Activated naive CD8-positive, alpha-beta T cell treated with anti-CD3 and anti-CD28 coated beads, Interleukin-2, amount 50 U/mL, for 24 hours (primary cell): ENCODE measurements around the gene IL1RL2.

Experiments
- ATAC-seq: fragments of 150-1000 bp; cut with Tn5 transposase; one replicate; pipeline ENCODE4 v1.10.0; 2021
- DNase-seq: peaks from one replicate; pipeline ENCODE4 v3.0.0; 2021
- H3K27ac Mint-ChIP-seq: one replicate; pipeline ENCODE4 v1.8.0; 2021; ENCODE audit warnings: mild to moderate bottlenecking, mixed read lengths
- H3K27me3 Mint-ChIP-seq: one replicate; pipeline ENCODE4 v1.8.0; 2021; ENCODE audit warnings: mixed read lengths
- H3K36me3 Mint-ChIP-seq: one replicate; pipeline ENCODE4 v1.8.0; 2021; ENCODE audit warnings: low read depth, mixed read lengths
- H3K4me1 Mint-ChIP-seq: one replicate; pipeline ENCODE4 v1.8.0; 2021; ENCODE audit warnings: mixed read lengths
- H3K4me3 Mint-ChIP-seq: one replicate; pipeline ENCODE4 v1.8.0; 2021; ENCODE audit warnings: mild to moderate bottlenecking, moderate library complexity, mixed read lengths
- H3K9me3 Mint-ChIP-seq: one replicate; pipeline ENCODE4 v1.8.0; 2021; ENCODE audit warnings: mixed read lengths

IL1RL2 gene

GRCh38 chr2:102179061-102179460, 7.8 kb upstream of the IL1RL2 start:
- H3K27me3 Mint-ChIP-seq: peaks cover 16% of the 10 kb centered on the region

GRCh38 chr2:102179788-102180686, 6.8 kb upstream of the IL1RL2 start:
- Mint-ChIP-seq H3K27ac (no peak overlapping the region), H3K4me1 (no peaks in the 10 kb centered on the region)
- ATAC-seq: no peak

More at GRCh38 chr2:102179061-102179460, 7.8 kb upstream of the IL1RL2 start:
- Mint-ChIP-seq H3K27ac (no peak overlapping the region), H3K9me3 (no peaks in the 10 kb centered on the region), H3K36me3 (no peaks in the 10 kb centered on the region), H3K4me1 (no peaks in the 10 kb centered on the region), H3K4me3 (no peak overlapping the region)
- ATAC-seq: no peak
- no peak for DNase-seq

GRCh38 chr2:102180687-102180999, 6.2 kb upstream of the IL1RL2 start:
- H3K27me3 Mint-ChIP-seq: peaks cover 17% of the 10 kb centered on the region
- H3K36me3 Mint-ChIP-seq: no peaks in the 10 kb centered on the region
- peaks cover 4% of the 10 kb centered on the region for H3K4me1 Mint-ChIP-seq
- no peaks in the 10 kb centered on the region for H3K9me3 Mint-ChIP-seq
- ATAC-seq (no peak), DNase-seq (no peak)
- no peak overlapping the region for H3K27ac Mint-ChIP-seq
- no peak overlapping the region for H3K4me3 Mint-ChIP-seq

More at GRCh38 chr2:102179788-102180686, 6.8 kb upstream of the IL1RL2 start:
- Mint-ChIP-seq H3K36me3 (no peaks in the 10 kb centered on the region), H3K27me3 (peaks cover 17% of the 10 kb centered on the region), H3K9me3 (no peaks in the 10 kb centered on the region), H3K4me3 (no peak overlapping the region)
- DNase-seq: no peak

- DNase-seq: no peak
- Mint-ChIP-seq H3K4me1 (peaks cover 10% of the 10 kb centered on the region), H3K27ac (no peak overlapping the region), H3K4me3 (no peak overlapping the region), H3K27me3 (peaks cover 21% of the 10 kb centered on the region), H3K36me3 (no peaks in the 10 kb centered on the region), H3K9me3 (no peaks in the 10 kb centered on the region)
- ATAC-seq: no peak
Observed at GRCh38 chr2:102181376-102181775, 5.4 kb upstream of the IL1RL2 start.

- H3K9me3 Mint-ChIP-seq: no peaks in the 10 kb centered on the region
- H3K4me1 Mint-ChIP-seq: peaks cover 15% of the 10 kb centered on the region
- no peak overlapping the region for H3K4me3 Mint-ChIP-seq
- H3K27ac Mint-ChIP-seq: no peak overlapping the region
- peaks cover 26% of the 10 kb centered on the region for H3K27me3 Mint-ChIP-seq
- H3K36me3 Mint-ChIP-seq: no peaks in the 10 kb centered on the region
- ATAC-seq (no peak), DNase-seq (no peak)
Observed at GRCh38 chr2:102181919-102182635, 4.7 kb upstream of the IL1RL2 start.

GRCh38 chr2:102184018-102184417, 2.8 kb upstream of the IL1RL2 start:
- peaks cover 3% of the 10 kb centered on the region for H3K36me3 Mint-ChIP-seq
- H3K4me1 Mint-ChIP-seq: peaks cover 23% of the 10 kb centered on the region
- no peak for DNase-seq
- peaks cover 7% of the 10 kb centered on the region for H3K9me3 Mint-ChIP-seq
- H3K27me3 Mint-ChIP-seq: peaks cover 37% of the 10 kb centered on the region
- no peak overlapping the region for H3K27ac Mint-ChIP-seq
- no peak overlapping the region for H3K4me3 Mint-ChIP-seq
- ATAC-seq: no peak

GRCh38 chr2:102184568-102184967, 2.3 kb upstream of the IL1RL2 start:
- DNase-seq (no peak), ATAC-seq (no peak)
- no peak overlapping the region for H3K27ac Mint-ChIP-seq
- peaks cover 23% of the 10 kb centered on the region for H3K4me1 Mint-ChIP-seq
- peaks cover 37% of the 10 kb centered on the region for H3K27me3 Mint-ChIP-seq
- peaks cover 7% of the 10 kb centered on the region for H3K9me3 Mint-ChIP-seq
- peaks cover 3% of the 10 kb centered on the region for H3K36me3 Mint-ChIP-seq
- no peak overlapping the region for H3K4me3 Mint-ChIP-seq

- Mint-ChIP-seq H3K9me3 (peaks cover 7% of the 10 kb centered on the region), H3K27ac (no peak overlapping the region), H3K4me1 (peaks cover 23% of the 10 kb centered on the region), H3K4me3 (no peak overlapping the region), H3K27me3 (peaks cover 39% of the 10 kb centered on the region), H3K36me3 (peaks cover 3% of the 10 kb centered on the region)
- no peak for ATAC-seq
- no peak for DNase-seq
Observed at GRCh38 chr2:102185347-102185746, 1.5 kb upstream of the IL1RL2 start.

GRCh38 chr2:102187496-102188150, 800 bp downstream of the IL1RL2 start:
- peak; percentile 83 for ATAC-seq
- Mint-ChIP-seq H3K9me3 (peaks cover 7% of the 10 kb centered on the region), H3K36me3 (peaks cover 3% of the 10 kb centered on the region), H3K4me3 (peak overlapping the region; percentile 63), H3K4me1 (peaks cover 23% of the 10 kb centered on the region), H3K27me3 (peaks cover 34% of the 10 kb centered on the region), H3K27ac (peak overlapping the region; percentile 82)
- peak; percentile 52 for DNase-seq

GRCh38 chr2:102190430-102191107, 3.7 kb downstream of the IL1RL2 start:
- H3K27ac Mint-ChIP-seq: no peak overlapping the region
- peaks cover 7% of the 10 kb centered on the region for H3K9me3 Mint-ChIP-seq
- peaks cover 39% of the 10 kb centered on the region for H3K27me3 Mint-ChIP-seq
- peaks cover 3% of the 10 kb centered on the region for H3K36me3 Mint-ChIP-seq
- ATAC-seq: no peak
- H3K4me3 Mint-ChIP-seq: no peak overlapping the region
- DNase-seq: no peak
- H3K4me1 Mint-ChIP-seq: peaks cover 19% of the 10 kb centered on the region

GRCh38 chr2:102191501-102191900, 4.7 kb downstream of the IL1RL2 start:
- no peak for ATAC-seq
- H3K9me3 Mint-ChIP-seq: peaks cover 7% of the 10 kb centered on the region
- DNase-seq: no peak

GRCh38 chr2:102193074-102193473, 6.3 kb downstream of the IL1RL2 start:
- peaks cover 4% of the 10 kb centered on the region for H3K9me3 Mint-ChIP-seq
- H3K4me1 Mint-ChIP-seq: peaks cover 4% of the 10 kb centered on the region
- H3K27me3 Mint-ChIP-seq: peaks cover 26% of the 10 kb centered on the region
- H3K4me3 Mint-ChIP-seq: no peak overlapping the region
- no peak overlapping the region for H3K27ac Mint-ChIP-seq
- ATAC-seq: no peak
- H3K36me3 Mint-ChIP-seq: no peaks in the 10 kb centered on the region
- DNase-seq: no peak

More at GRCh38 chr2:102191501-102191900, 4.7 kb downstream of the IL1RL2 start:
- Mint-ChIP-seq H3K27ac (no peak overlapping the region), H3K27me3 (peaks cover 33% of the 10 kb centered on the region), H3K36me3 (peaks cover 3% of the 10 kb centered on the region), H3K4me1 (peaks cover 12% of the 10 kb centered on the region), H3K4me3 (no peak overlapping the region)

GRCh38 chr2:102194609-102195268, 7.9 kb downstream of the IL1RL2 start:
- no peak for DNase-seq
- Mint-ChIP-seq H3K27me3 (peaks cover 22% of the 10 kb centered on the region), H3K27ac (no peak overlapping the region)

More at GRCh38 chr2:102194609-102195268, 7.9 kb downstream of the IL1RL2 start:
- no peaks in the 10 kb centered on the region for H3K36me3 Mint-ChIP-seq
- no peaks in the 10 kb centered on the region for H3K9me3 Mint-ChIP-seq
- no peak overlapping the region for H3K4me3 Mint-ChIP-seq
- H3K4me1 Mint-ChIP-seq: peaks cover 3% of the 10 kb centered on the region
- ATAC-seq: no peak
